H1 (cell line): ENCODE measurements around the gene CAMK2G. TPM values are rescaled to one million over a fixed set of nuclear protein-coding genes. Genes with fewer than 3 reads are reported as not detected.

ENCODE experiments used
- CTCF ChIA-PET: fragments of 300-600 bp; sonication (Branson Sonifier 250); formaldehyde crosslinking; loops from one replicate; lab custom pipeline; 2021; ENCODE audit not compliant: partially characterized antibody; lab: Charles Lee
- POLR2A ChIA-PET: fragments of 300-600 bp; sonication (Branson Sonifier 250); formaldehyde crosslinking; loops from one replicate; lab custom pipeline; 2021; ENCODE audit warnings: inconsistent platforms; ENCODE audit not compliant: partially characterized antibody; lab: Charles Lee
- DNase-seq, 2 experiments: peaks; one replicate each; pipeline versions ENCODE4 v3.0.0 to v3.0.0-alpha.2; 2010 to 2022; ENCODE audit warnings: low spot score in 2 of 2, low read depth in 1 of 2, mixed read lengths in 1 of 2
- FAIRE-seq: peaks from 2 replicates; lab custom pipeline; 2011; peaks lifted over from hg19 to GRCh38; lab: Jason Lieb, UNC
- H2AFZ ChIP-seq: 2 replicates; pipeline ENCODE4 v1.8.1; 2012; ENCODE audit warnings: low read length, inconsistent platforms
- H2AK5ac ChIP-seq: 2 replicates; pipeline ENCODE4 v1.6.1; 2013; ENCODE audit warnings: low read depth, low read length
- H2BK120ac ChIP-seq: replicated peaks from 2 replicates; pipeline ENCODE3; 2013; ENCODE audit warnings: low read depth, low read length, inconsistent platforms
- H2BK12ac ChIP-seq: 2 replicates; pipeline ENCODE4 v1.6.1; 2013; ENCODE audit warnings: low read depth, low read length
- H2BK15ac ChIP-seq: 2 replicates; pipeline ENCODE4 v1.6.1; 2013; ENCODE audit warnings: low read length
- H2BK20ac ChIP-seq: 2 replicates; pipeline ENCODE4 v1.6.1; 2013; ENCODE audit warnings: low read length
- H2BK5ac ChIP-seq: 2 replicates; pipeline ENCODE4 v1.6.1; 2013; ENCODE audit warnings: low read depth, low read length
- H3K14ac ChIP-seq: 2 replicates; pipeline ENCODE4 v1.6.1; 2013; ENCODE audit warnings: inconsistent platforms; ENCODE audit not compliant: insufficient read length
- H3K18ac ChIP-seq: 2 replicates; pipeline ENCODE4 v1.6.1; 2013; ENCODE audit warnings: low read length; ENCODE audit errors: extremely low read depth
- H3K23ac ChIP-seq: 2 replicates; pipeline ENCODE4 v1.6.1; 2013; ENCODE audit warnings: inconsistent platforms; ENCODE audit not compliant: insufficient read length
- H3K23me2 ChIP-seq: 2 replicates; pipeline ENCODE4 v1.6.1; 2013; ENCODE audit warnings: low read depth, low read length
- H3K27ac ChIP-seq: 2 replicates; pipeline ENCODE4 v1.6.1; 2011; ENCODE audit warnings: low read depth, low read length, inconsistent platforms
- H3K27me3 ChIP-seq, 4 experiments: replicated peaks in 1 of 4; 1 replicate in 1 of 4; 2 replicates in 3 of 4; pipeline versions ENCODE4 v1.6.1 to v1.8.1; 2011 to 2013; ENCODE audit warnings: low read length in 3 of 4, mild to moderate bottlenecking in 3 of 4, inconsistent platforms in 2 of 4, mixed read lengths in 2 of 4, moderate library complexity in 1 of 4; ENCODE audit not compliant: control insufficient read depth in 3 of 4, insufficient read depth in 3 of 4; ENCODE audit errors: extremely low read depth in 1 of 4
- H3K36me3 ChIP-seq, 4 experiments: 2 replicates each; pipeline versions ENCODE4 v1.6.1 to v1.8.1; 2011 to 2013; ENCODE audit warnings: mild to moderate bottlenecking in 4 of 4, low read length in 3 of 4, moderate library complexity in 2 of 4, control low read depth in 1 of 4, inconsistent platforms in 1 of 4; ENCODE audit not compliant: insufficient read depth in 4 of 4, control insufficient read depth in 2 of 4
- H3K4ac ChIP-seq: replicated peaks from 2 replicates; pipeline ENCODE3; 2013; ENCODE audit warnings: low read length, low read depth, mixed read lengths, inconsistent platforms; ENCODE audit not compliant: insufficient read length
- H3K4me1 ChIP-seq, 4 experiments: replicated peaks in 1 of 4; 1 replicate in 1 of 4; 2 replicates in 3 of 4; pipeline versions ENCODE4 v1.6.1 to v1.8.1; 2011 to 2013; ENCODE audit warnings: low read length in 3 of 4, inconsistent platforms in 2 of 4, mixed read lengths in 1 of 4; ENCODE audit not compliant: insufficient read depth in 4 of 4, control insufficient read depth in 3 of 4
- H3K4me2 ChIP-seq, 2 experiments: 2 replicates each; pipeline versions ENCODE4 v1.6.1 to v1.8.1; 2011 to 2013; ENCODE audit warnings: low read depth in 2 of 2, low read length in 2 of 2, control low read depth in 1 of 2, inconsistent platforms in 1 of 2, mild to moderate bottlenecking in 1 of 2; ENCODE audit not compliant: insufficient read depth in 1 of 2
- H3K4me3 ChIP-seq, 4 experiments: fragments of 200-600, 300-600 bp in 1 of 4; sonication (generic), shearing (Covaris generic), sonication (Bioruptor Twin) in 1 of 4; 2 replicates each; pipeline versions ENCODE4 v1.5.1 to v1.8.1; 2011 to 2016; ENCODE audit warnings: low read length in 4 of 4, low read depth in 3 of 4, control low read depth in 2 of 4, inconsistent platforms in 2 of 4, mild to moderate bottlenecking in 2 of 4, mixed read lengths in 1 of 4, moderate library complexity in 1 of 4; ENCODE audit not compliant: insufficient read depth in 2 of 4; ENCODE audit errors: extremely low read depth in 1 of 4
- H3K56ac ChIP-seq: replicated peaks from 2 replicates; pipeline ENCODE3; 2013; ENCODE audit warnings: low read depth, mild to moderate bottlenecking, mixed read lengths, low read length, inconsistent platforms; ENCODE audit not compliant: insufficient read length
- H3K79me1 ChIP-seq: 2 replicates; pipeline ENCODE4 v1.6.1; 2013; ENCODE audit warnings: low read depth, low read length, control low read depth
- H3K79me2 ChIP-seq, 2 experiments: 2 replicates each; pipeline versions ENCODE4 v1.6.1 to v1.8.1; 2012 to 2013; ENCODE audit warnings: low read length in 2 of 2, mild to moderate bottlenecking in 2 of 2, inconsistent platforms in 1 of 2; ENCODE audit not compliant: insufficient read depth in 2 of 2, control insufficient read depth in 1 of 2
- H3K9ac ChIP-seq, 4 experiments: replicated peaks in 1 of 4; 1 replicate in 1 of 4; 2 replicates in 3 of 4; pipeline versions ENCODE4 v1.6.1 to v1.8.1; 2011 to 2013; ENCODE audit warnings: low read depth in 3 of 4, low read length in 3 of 4, control low read depth in 2 of 4, mild to moderate bottlenecking in 2 of 4, moderate library complexity in 2 of 4, inconsistent platforms in 1 of 4; ENCODE audit errors: extremely low read depth in 1 of 4
- H3K9me3 ChIP-seq, 2 experiments: 2 replicates each; pipeline versions ENCODE4 v1.6.1 to v1.8.1; 2012 to 2013; ENCODE audit warnings: mild to moderate bottlenecking in 2 of 2, moderate library complexity in 2 of 2, control low read depth in 1 of 2, inconsistent platforms in 1 of 2, low read depth in 1 of 2, low read length in 1 of 2, mixed read lengths in 1 of 2; ENCODE audit not compliant: insufficient read depth in 2 of 2
- H4K20me1 ChIP-seq, 2 experiments: replicated peaks in 1 of 2; 2 replicates each; pipeline versions ENCODE3 to v1.8.1; 2011 to 2013; ENCODE audit warnings: inconsistent platforms in 2 of 2, low read length in 2 of 2, mild to moderate bottlenecking in 1 of 2; ENCODE audit not compliant: insufficient read depth in 2 of 2, control insufficient read depth in 1 of 2
- H4K5ac ChIP-seq: 2 replicates; pipeline ENCODE4 v1.6.1; 2013; ENCODE audit warnings: low read length, low read depth, mixed read lengths, inconsistent platforms; ENCODE audit not compliant: insufficient read length
- H4K8ac ChIP-seq: 2 replicates; pipeline ENCODE4 v1.8.0; 2013; ENCODE audit warnings: mild to moderate bottlenecking, moderate library complexity, low read length, inconsistent platforms; ENCODE audit not compliant: insufficient read depth; ENCODE audit errors: extremely low read depth
- H4K91ac ChIP-seq: replicated peaks from 2 replicates; pipeline ENCODE3; 2013; ENCODE audit warnings: low read length, mixed read lengths, inconsistent platforms; ENCODE audit not compliant: insufficient read length
- CBX5 ChIP-seq: fragments of 300-800, 300-1000 bp; sonication (generic); IDR thresholded peaks from 2 replicates; pipeline ENCODE4 v1.7.1; 2016; ENCODE audit warnings: antibody characterized with exemption, low read length, low read depth
- CEBPB ChIP-seq: IDR thresholded peaks from 2 replicates; pipeline ENCODE4 v1.6.1; 2012; ENCODE audit warnings: low read depth, low read length
- CHD1 ChIP-seq: IDR thresholded peaks from 2 replicates; pipeline ENCODE4 v1.6.1; 2012; ENCODE audit warnings: low read depth, low read length, improper control_type of control experiment
- EP300 ChIP-seq, 2 experiments: IDR thresholded peaks; 1 replicate in 1 of 2; 2 replicates in 1 of 2; pipeline ENCODE4 v1.6.1; 2011 to 2012; ENCODE audit warnings: low read depth in 2 of 2, low read length in 2 of 2, mild to moderate bottlenecking in 2 of 2, borderline replicate concordance in 1 of 2, inconsistent platforms in 1 of 2, moderate library complexity in 1 of 2
- EZH2 ChIP-seq: fragments of 200-600 bp; sonication (generic); IDR thresholded peaks from 2 replicates; pipeline ENCODE4 v1.7.1; 2012; ENCODE audit warnings: low read depth, mild to moderate bottlenecking, moderate library complexity, low read length, inconsistent platforms; ENCODE audit not compliant: severe bottlenecking
- FOSL1 ChIP-seq: IDR thresholded peaks from 2 replicates; pipeline ENCODE4 v1.6.1; 2011; ENCODE audit warnings: mild to moderate bottlenecking, low read depth, low read length, moderate library complexity; ENCODE audit not compliant: insufficient read depth
- KDM4A ChIP-seq: IDR thresholded peaks from one replicate; pipeline ENCODE4 v1.7.1; 2012; ENCODE audit warnings: low read depth, mild to moderate bottlenecking, moderate library complexity, low read length, inconsistent platforms; ENCODE audit not compliant: severe bottlenecking
- SP2 ChIP-seq: IDR thresholded peaks from 2 replicates; pipeline ENCODE4 v1.6.1; 2012; ENCODE audit warnings: mild to moderate bottlenecking, low read length, inconsistent platforms
- TAF7 ChIP-seq: optimal IDR thresholded peaks from 2 replicates; pipeline ENCODE3; 2011; ENCODE audit warnings: low read depth, mild to moderate bottlenecking, inconsistent platforms, low read length, moderate library complexity, borderline replicate concordance
- YY1 ChIP-seq: IDR thresholded peaks from 2 replicates; pipeline ENCODE4 v1.6.1; 2011; ENCODE audit warnings: low read depth, mild to moderate bottlenecking, low read length
- ZNF274 ChIP-seq: IDR thresholded peaks from 2 replicates; pipeline ENCODE4 v1.7.0; 2012; ENCODE audit warnings: low read length, borderline replicate concordance; ENCODE audit errors: extremely low read depth
- WGBS, 2 experiments: shearing (Covaris generic) in 1 of 2; methylation state at CpG; one replicate each; pipeline versions ENCODE4 v1.1.6 to v1.1.7; 2013 to 2015; ENCODE audit warnings: low lambda C conversion rate in 2 of 2, mixed read lengths in 2 of 2, inconsistent platforms in 1 of 2, low coverage in 1 of 2, missing lambda C conversion rate in 1 of 2; ENCODE audit not compliant: insufficient replicate concordance in 2 of 2, insufficient coverage in 1 of 2, insufficient read length in 1 of 2; ENCODE audit errors: extremely low coverage in 1 of 2, missing lambda C conversion rate in 1 of 2; 5-methylcytosine and 5-hydroxymethylcytosine counted together
- polyA plus RNA-seq, 7 experiments: library from polyadenylated mRNA; depleted of rRNA in 3 of 7; stranded (reverse) in 5 of 7; unstranded in 2 of 7; fragments of >200 nt in 5 of 7; fragments of 200-250 nt in 2 of 7; gene quantifications; 1 replicate in 5 of 7; 2 replicates in 1 of 7; 4 replicates in 1 of 7; pipeline versions ENCODE4 v1.2.1 to v1.2.3, GENCODE V29; 2011 to 2013; ENCODE audit warnings: missing spikeins in 2 of 7, mixed read lengths in 2 of 7
- total RNA-seq: library from RNA; stranded (reverse); fragmentation: NEBNext Ultra II Directional; extraction: Animal tissue kit (Norgen Biotek cat#: 25700); gene quantifications from 2 replicates; pipeline ENCODE4 v1.2.1, GENCODE V29; 2021
- TF ChIP-seq, protein P1 (sequence below): IDR thresholded peaks from 2 replicates; pipeline ENCODE4 v1.6.1; 2012; ENCODE audit warnings: inconsistent platforms

Gene CAMK2G
- total and polyA plus RNA-seq, 2 of the 8 experiments (the other 6 are each of a cell fraction or from before 2014, with no cell fraction given): 28.9 to 31.7 TPM

DNA sequence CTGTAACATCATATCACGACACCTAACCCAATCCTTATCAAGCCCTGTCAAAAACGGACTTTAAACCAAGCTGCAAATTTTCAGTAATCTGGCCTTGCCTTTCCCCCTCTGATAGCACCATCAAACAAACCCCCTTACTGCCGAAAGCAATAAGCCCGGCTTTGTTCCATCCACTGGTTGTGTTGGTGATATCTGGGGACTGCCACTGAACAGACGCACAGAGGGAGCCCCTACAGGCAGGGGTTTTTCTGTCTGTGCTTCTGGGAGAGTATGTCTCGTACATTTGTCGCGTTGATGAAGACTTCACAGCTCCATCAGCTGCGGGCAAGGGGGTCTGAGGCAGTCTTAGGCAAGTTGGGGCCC, 36.0 kb upstream of the CAMK2G start:
- peak overlapping the region; percentile 19; the same call in 1 of the 2 replicates for H2BK15ac ChIP-seq
- 15% methylated on average over 9 of the region's 9 CpGs; no CpG with 5 or more reads in 1 of the 2 experiments for WGBS, 2 experiments
- H2AK5ac ChIP-seq: no peak overlapping the region
- H3K27ac ChIP-seq: no peak overlapping the region
- H2AFZ ChIP-seq: peak overlapping the region; percentile 59; the same call in 1 of the 2 replicates
- H4K91ac ChIP-seq: peak overlapping the region; percentile 85
- TF ChIP-seq CEBPB: no peak
- TF ChIP-seq SP2: no peak
- TF ChIP-seq EP300 (IDR thresholded peaks at IDR 0.05; ENCODE audit: borderline replicate concordance in 1 of 2, low read depth in 2 of 2, low read length in 2 of 2): no peak
- TF ChIP-seq EZH2: no peak
- TF ChIP-seq CHD1: no peak
- TF ChIP-seq YY1: no peak
- no peak for TF ChIP-seq TAF7
- TF ChIP-seq, protein P1, sequence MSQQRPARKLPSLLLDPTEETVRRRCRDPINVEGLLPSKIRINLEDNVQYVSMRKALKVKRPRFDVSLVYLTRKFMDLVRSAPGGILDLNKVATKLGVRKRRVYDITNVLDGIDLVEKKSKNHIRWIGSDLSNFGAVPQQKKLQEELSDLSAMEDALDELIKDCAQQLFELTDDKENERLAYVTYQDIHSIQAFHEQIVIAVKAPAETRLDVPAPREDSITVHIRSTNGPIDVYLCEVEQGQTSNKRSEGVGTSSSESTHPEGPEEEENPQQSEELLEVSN: no peak
- no peak for TF ChIP-seq KDM4A
- TF ChIP-seq CBX5: no peak
- no peak for TF ChIP-seq ZNF274
- no peak for TF ChIP-seq FOSL1
- no peaks in the 10 kb centered on the region for H3K36me3 ChIP-seq
- no peak overlapping the region for H4K8ac ChIP-seq
- no peak for DNase-seq
- H3K14ac ChIP-seq: no peak overlapping the region
- no peaks in the 10 kb centered on the region for H3K79me2 ChIP-seq
- no peak overlapping the region for H3K56ac ChIP-seq
- no peak for FAIRE-seq
- ChIA-PET POLR2A (interaction anchor here (1.0 to 2.4 kb wide), 10 partner anchors 13 to 90 kb away, joined by 3 to 15 read pairs (median 5); no protein-coding TSS in a partner anchor), CTCF (interaction anchor here (0.9 to 3.0 kb wide), 6 partner anchors 19 to 171 kb away, joined by 3 to 12 read pairs (median 4); no protein-coding TSS in a partner anchor)
- H4K20me1 ChIP-seq: no peaks in the 10 kb centered on the region
- H3K9ac ChIP-seq: peak overlapping the region in 2 of 4 experiments; percentile 36 to 42; a peak in 3 of 7 replicates
- H3K23me2 ChIP-seq: peaks cover 12% of the 10 kb centered on the region; the same call in 1 of the 2 replicates
- H3K27me3 ChIP-seq: peaks cover 3 to 19% (median 12%) of the 10 kb centered on the region in 4 experiments; a peak in 6 of 7 replicates
- H4K5ac ChIP-seq: no peak overlapping the region
- peaks cover 15 to 35% (median 29%) of the 10 kb centered on the region in 4 experiments for H3K4me1 ChIP-seq
- H3K79me1 ChIP-seq: no peaks in the 10 kb centered on the region; the same call in 1 of the 2 replicates
- no peak overlapping the region for H3K4ac ChIP-seq
- H3K4me3 ChIP-seq: peak overlapping the region; percentile 72 to 84 (median 79)
- peak overlapping the region; percentile 21; the same call in 1 of the 2 replicates for H2BK5ac ChIP-seq
- no peaks in the 10 kb centered on the region for H3K9me3 ChIP-seq
- H3K18ac ChIP-seq: peak overlapping the region; percentile 97
- peak overlapping the region; percentile 92 to 96 for H3K4me2 ChIP-seq
- peak overlapping the region; percentile 80; the same call in 1 of the 2 replicates for H2BK12ac ChIP-seq
- H2BK20ac ChIP-seq: peak overlapping the region; percentile 86; the same call in 1 of the 2 replicates
- H3K23ac ChIP-seq: no peak overlapping the region
- no peak overlapping the region for H2BK120ac ChIP-seq
